Ascending aorta (tissue), 2 donors: Measurements from ENCODE around the gene UBL7. TPM values are rescaled to one million over a fixed set of nuclear protein-coding genes. Genes with fewer than 3 reads are reported as not detected.

Experiments
- DNase-seq, 2 donors: peaks; one replicate each; pipeline ENCODE4 v3.0.0-alpha.2; 2019; ENCODE audit warnings: low spot score in 2 of 2
- H3K27ac ChIP-seq, 2 donors: fragments of 200-600 bp; sonication (generic); one replicate each; pipeline ENCODE4 v1.5.1; 2016 to 2017; ENCODE audit warnings: mild to moderate bottlenecking in 1 of 2
- H3K27me3 ChIP-seq: fragments of 200-600 bp; sonication (generic); one replicate; pipeline ENCODE4 v1.5.1; 2017
- H3K36me3 ChIP-seq, 2 donors: fragments of 200-600 bp; sonication (generic); one replicate each; pipeline ENCODE4 v1.5.1; 2016
- H3K4me1 ChIP-seq, 2 donors: fragments of 200-600 bp; sonication (generic); one replicate each; pipeline ENCODE4 v1.5.1; 2016 to 2017; ENCODE audit warnings: mild to moderate bottlenecking in 1 of 2
- H3K4me3 ChIP-seq, 2 donors: fragments of 200-600 bp; sonication (generic); one replicate each; pipeline ENCODE4 v1.5.1; 2016 to 2017; ENCODE audit warnings: mild to moderate bottlenecking in 1 of 2
- H3K9me3 ChIP-seq, 2 donors: fragments of 200-600 bp; sonication (generic); one replicate each; pipeline ENCODE4 v1.5.1; 2016
- intact Hi-C: fragments of 100-400 bp; cut with DNase I; formaldehyde crosslinking; loops from one replicate; pipeline ENCODE4 v1.15.1; 2023
- total RNA-seq: library from RNA; depleted of rRNA; stranded (reverse); fragments of >200 nt; gene quantifications from one replicate; pipeline ENCODE4 v1.1.0, GENCODE V29; 2016
- TF ChIP-seq, protein P1 (sequence below), 3 experiments: fragments of 200-600 bp in 2 of 3; fragments of 450-650 bp in 1 of 3; sonication (generic) in 2 of 3; IDR thresholded peaks; one replicate each; pipeline ENCODE4 v1.5.1; 2016 to 2019; ENCODE audit warnings: antibody characterized with exemption in 3 of 3, mild to moderate bottlenecking in 1 of 3, moderate library complexity in 1 of 3

UBL7 gene
- total RNA-seq, 1 donor from 2014 or later = 63.4 TPM

DNA sequence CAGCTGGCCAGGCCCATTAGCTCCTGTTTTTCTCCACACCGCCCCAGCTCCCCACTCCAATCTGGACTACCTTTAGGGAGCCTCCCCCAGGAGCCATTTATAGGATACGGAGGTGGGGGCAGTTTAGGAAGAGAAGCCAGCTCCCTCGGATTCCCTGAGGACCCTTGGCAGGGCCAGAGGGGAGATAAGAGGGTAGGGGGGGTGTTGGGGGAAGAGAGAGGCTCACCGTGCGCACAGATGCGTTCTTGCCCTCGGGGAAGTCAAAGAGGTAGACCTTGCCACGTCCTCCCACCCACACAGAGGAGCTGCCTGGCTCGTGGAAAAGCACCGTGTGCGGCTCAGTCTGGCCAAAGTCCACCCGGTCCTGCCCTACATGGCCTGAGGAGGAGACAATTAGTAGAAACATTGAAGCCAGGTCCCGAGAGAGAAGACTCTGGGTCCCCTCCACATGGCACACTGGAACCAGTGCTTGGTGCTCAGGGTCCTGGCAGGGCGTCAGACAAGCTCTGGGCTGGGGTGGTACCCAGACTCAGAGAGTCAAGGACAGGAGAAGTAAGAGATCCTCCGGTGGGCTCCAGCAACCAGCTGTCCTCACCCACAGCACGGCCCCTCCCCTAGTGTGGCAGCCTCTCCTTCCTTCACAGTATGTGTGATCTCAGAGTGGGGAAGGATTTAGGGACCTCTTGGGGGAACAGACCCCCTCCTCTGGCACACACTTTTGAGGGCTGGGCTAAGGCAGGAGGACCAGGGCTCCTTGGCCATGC is 42.2 kb downstream of the UBL7 start:
- Histone ChIP-seq H3K4me3 (no peak overlapping the region), H3K4me1 (peaks cover 0 to 10% of the 10 kb centered on the region in 2 donors), H3K9me3 (no peaks in the 10 kb centered on the region), H3K27ac (no peak overlapping the region), H3K36me3 (no peaks in the 10 kb centered on the region), H3K27me3 (no peaks in the 10 kb centered on the region)
- TF ChIP-seq, protein P1, sequence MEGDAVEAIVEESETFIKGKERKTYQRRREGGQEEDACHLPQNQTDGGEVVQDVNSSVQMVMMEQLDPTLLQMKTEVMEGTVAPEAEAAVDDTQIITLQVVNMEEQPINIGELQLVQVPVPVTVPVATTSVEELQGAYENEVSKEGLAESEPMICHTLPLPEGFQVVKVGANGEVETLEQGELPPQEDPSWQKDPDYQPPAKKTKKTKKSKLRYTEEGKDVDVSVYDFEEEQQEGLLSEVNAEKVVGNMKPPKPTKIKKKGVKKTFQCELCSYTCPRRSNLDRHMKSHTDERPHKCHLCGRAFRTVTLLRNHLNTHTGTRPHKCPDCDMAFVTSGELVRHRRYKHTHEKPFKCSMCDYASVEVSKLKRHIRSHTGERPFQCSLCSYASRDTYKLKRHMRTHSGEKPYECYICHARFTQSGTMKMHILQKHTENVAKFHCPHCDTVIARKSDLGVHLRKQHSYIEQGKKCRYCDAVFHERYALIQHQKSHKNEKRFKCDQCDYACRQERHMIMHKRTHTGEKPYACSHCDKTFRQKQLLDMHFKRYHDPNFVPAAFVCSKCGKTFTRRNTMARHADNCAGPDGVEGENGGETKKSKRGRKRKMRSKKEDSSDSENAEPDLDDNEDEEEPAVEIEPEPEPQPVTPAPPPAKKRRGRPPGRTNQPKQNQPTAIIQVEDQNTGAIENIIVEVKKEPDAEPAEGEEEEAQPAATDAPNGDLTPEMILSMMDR (IDR thresholded peaks at IDR 0.05) = no peak
- intact Hi-C loops = no loop called here
- no peak for DNase-seq

DNA sequence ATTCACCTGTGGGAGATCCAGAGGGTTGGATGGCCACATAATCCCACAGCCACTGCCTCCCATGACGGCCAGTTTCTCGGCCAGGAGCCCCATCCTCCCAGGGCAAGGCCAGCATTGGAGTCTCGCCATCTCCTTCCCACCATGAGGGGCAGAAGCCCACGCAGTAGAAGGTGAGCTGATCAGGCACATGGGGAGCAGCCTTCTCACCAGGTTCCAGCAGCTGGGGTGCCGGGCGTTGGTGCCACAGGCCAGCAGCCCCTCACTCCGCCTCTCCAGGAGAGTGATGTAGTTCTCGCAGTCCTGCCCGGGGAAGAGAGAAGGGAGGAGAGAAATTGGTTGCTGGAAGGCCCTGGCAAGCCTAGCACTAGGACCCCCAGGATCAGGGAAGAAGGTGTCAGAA is 43.3 kb downstream of the UBL7 start:
- Histone ChIP-seq H3K36me3 (no peaks in the 10 kb centered on the region), H3K4me1 (peaks cover 0 to 8% of the 10 kb centered on the region in 2 donors), H3K4me3 (no peak overlapping the region), H3K27ac (no peak overlapping the region), H3K9me3 (no peaks in the 10 kb centered on the region), H3K27me3 (no peaks in the 10 kb centered on the region)
- intact Hi-C loops = no loop called here
- no peak for DNase-seq
- TF ChIP-seq, protein P1 (IDR thresholded peaks at IDR 0.05) = no peak

DNA sequence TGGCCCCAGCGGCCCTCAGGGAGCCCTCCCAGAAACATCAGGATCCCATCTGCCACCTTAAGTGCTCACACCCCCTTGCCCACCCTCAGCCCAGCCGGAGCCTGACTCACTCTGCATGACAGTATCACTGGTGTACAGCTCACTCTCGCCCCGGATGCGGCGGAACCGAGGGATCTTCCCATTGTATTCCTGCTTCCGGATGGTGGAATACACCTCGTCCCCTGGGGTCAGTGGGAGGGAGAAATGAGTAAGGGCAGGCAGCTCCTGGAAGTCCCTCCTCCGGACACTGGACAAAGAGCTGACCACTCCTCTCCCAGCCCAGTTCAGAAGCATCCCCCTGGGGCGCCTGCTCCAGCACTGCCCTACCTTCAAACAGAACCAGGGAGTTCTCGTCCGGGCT is 43.7 kb downstream of the UBL7 start:
- Histone ChIP-seq H3K4me3 (no peak overlapping the region), H3K27me3 (no peaks in the 10 kb centered on the region), H3K9me3 (no peaks in the 10 kb centered on the region), H3K4me1 (peaks cover 0 to 4% of the 10 kb centered on the region in 2 donors), H3K36me3 (no peaks in the 10 kb centered on the region), H3K27ac (no peak overlapping the region)
- DNase-seq = no peak
- TF ChIP-seq, protein P1 (IDR thresholded peaks at IDR 0.05) = no peak
- intact Hi-C loops = no loop called here

DNA sequence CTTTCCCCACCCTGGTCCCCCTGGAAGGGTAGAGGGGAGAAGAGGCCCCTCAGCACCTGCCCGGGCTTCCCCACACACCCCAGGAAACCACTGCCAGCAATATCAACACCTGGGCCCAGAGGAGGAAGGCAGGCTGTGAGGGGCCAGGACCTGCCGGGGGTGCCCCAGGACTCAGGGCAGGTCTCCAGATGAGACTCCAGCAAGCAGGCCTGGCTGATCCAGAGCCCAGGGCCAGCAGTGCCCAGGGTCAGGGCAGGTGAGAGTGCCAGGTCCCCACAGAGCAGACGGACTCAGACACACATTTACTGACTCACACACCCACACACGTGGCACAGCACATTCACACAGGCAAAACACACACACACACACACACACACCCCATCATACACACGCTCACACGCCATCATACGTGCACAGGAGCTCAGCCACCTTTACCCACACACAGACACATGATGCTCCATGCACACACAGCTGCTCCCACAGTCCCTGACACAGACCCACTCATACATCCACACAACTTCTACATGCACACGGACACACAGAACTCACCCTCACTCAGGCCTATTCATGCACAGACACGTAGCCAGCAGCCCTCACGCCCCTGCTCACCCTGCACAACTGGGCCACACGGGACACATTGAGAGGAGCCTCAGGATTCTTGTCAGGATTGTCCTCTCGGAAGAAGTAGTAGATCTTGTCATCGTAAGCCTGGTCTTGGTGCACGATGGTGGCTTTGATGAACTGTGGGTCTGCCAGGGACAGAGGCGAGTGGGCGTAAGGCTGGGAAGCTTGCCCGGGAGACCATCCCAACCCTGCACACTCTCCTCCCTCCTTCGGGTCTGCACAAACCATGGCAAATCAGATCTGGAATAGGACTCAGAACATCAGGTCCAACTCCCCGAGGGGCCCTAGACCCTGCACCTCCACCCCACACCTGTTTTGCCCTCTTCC is 44.7 kb downstream of the UBL7 start:
- no peak overlapping the region for H3K27ac ChIP-seq
- H3K36me3 ChIP-seq = no peaks in the 10 kb centered on the region
- no peaks in the 10 kb centered on the region for H3K4me1 ChIP-seq
- H3K4me3 ChIP-seq = no peak overlapping the region
- TF ChIP-seq, protein P1 (IDR thresholded peaks at IDR 0.05) = no peak
- no peaks in the 10 kb centered on the region for H3K9me3 ChIP-seq
- intact Hi-C loops = no loop called here
- H3K27me3 ChIP-seq = no peaks in the 10 kb centered on the region
- DNase-seq = no peak

DNA sequence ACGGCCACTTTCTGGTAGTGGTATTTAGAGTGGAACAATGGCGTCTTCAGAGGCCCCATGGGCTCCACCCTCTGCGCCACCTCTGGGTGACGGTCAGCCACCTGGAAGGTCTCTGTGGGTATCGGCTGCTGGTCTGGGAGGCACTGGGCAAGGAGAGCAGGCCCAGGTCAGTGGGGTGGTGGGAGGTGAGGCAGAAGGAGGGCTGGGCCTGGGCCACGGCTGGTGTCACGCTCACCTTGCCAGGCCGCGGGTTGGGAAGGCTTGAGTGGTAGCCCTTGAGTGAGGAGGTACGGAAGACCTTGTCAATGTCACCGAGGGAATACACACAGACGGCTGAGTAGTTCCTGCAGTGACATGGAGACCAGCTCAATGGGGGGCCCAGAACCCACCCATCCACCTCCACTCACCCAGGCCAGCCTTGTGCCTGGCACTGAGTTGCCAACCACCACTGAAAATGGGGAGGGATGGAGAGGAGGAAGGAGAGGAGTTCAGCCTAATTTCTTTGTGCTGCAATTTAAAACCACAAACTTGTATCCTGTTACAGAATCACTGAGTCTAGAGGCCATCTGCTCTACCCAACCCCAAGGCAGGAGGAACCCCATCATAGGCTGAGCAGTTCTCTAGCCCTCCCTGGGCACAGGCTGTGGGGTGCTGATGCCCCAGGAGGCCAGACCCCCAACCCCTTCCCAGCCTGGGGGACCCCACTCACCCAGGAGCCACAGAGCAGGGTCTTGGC is 46.2 kb downstream of the UBL7 start:
- DNase-seq = no peak
- H3K4me3 ChIP-seq = no peak overlapping the region
- no peaks in the 10 kb centered on the region for H3K4me1 ChIP-seq
- no peaks in the 10 kb centered on the region for H3K9me3 ChIP-seq
- TF ChIP-seq, protein P1 (IDR thresholded peaks at IDR 0.05) = no peak
- no peaks in the 10 kb centered on the region for H3K27me3 ChIP-seq
- no peaks in the 10 kb centered on the region for H3K36me3 ChIP-seq
- intact Hi-C loops = no loop called here
- H3K27ac ChIP-seq = no peak overlapping the region
